ENCODE results near the gene PDGFD. TPM values are rescaled to one million over a fixed set of nuclear protein-coding genes. Genes with fewer than 3 reads are reported as not detected.

Gene PDGFD
- polyA plus RNA-seq, 1 donor (not counting 4 experiments of a cell fraction or from before 2014, with no cell fraction given), result 0.28 TPM

DNA sequence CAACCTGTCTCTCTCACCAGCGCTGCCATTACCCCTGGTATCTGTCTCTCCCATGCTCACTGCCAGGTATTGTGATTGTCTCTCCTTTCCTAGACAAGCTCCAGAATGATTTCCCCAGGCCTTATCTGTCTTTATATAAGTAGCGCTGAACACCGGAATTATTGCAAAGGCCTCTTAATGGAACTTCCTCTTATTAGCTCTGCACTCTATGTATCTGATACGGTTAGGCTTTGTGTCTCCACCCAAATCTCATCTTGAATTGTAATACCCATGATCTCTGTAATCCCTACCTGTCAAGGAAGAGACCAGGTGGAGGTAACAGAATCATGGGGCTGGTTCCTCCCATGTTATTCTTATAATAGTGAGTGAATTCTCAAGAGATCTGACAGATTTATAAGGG is 88.2 kb downstream of the PDGFD start:
- TF ChIP-seq, protein P1, sequence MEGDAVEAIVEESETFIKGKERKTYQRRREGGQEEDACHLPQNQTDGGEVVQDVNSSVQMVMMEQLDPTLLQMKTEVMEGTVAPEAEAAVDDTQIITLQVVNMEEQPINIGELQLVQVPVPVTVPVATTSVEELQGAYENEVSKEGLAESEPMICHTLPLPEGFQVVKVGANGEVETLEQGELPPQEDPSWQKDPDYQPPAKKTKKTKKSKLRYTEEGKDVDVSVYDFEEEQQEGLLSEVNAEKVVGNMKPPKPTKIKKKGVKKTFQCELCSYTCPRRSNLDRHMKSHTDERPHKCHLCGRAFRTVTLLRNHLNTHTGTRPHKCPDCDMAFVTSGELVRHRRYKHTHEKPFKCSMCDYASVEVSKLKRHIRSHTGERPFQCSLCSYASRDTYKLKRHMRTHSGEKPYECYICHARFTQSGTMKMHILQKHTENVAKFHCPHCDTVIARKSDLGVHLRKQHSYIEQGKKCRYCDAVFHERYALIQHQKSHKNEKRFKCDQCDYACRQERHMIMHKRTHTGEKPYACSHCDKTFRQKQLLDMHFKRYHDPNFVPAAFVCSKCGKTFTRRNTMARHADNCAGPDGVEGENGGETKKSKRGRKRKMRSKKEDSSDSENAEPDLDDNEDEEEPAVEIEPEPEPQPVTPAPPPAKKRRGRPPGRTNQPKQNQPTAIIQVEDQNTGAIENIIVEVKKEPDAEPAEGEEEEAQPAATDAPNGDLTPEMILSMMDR (optimal IDR thresholded peaks at IDR 0.05 in 1 of 3, IDR thresholded peaks at IDR 0.05 in 1 of 3, conservative IDR thresholded peaks at IDR 0.05 in 1 of 3; ENCODE audit: extremely low read depth in 1 of 3, insufficient read depth in 2 of 3, low read length in 3 of 3), result no peak
- no peak for TF ChIP-seq EZH2 (IDR thresholded peaks at IDR 0.05; ENCODE audit: low read length)
- Histone ChIP-seq H3K4me3 (ENCODE audit: control insufficient read depth in 2 of 3, extremely low read depth in 1 of 3, insufficient read depth in 2 of 3, low read depth in 1 of 3, low read length in 3 of 3) (no peak overlapping the region), H3K9ac (ENCODE audit: control insufficient read depth, extremely low read depth, insufficient read depth, low read length) (no peak overlapping the region), H3K9me1 (ENCODE audit: control insufficient read depth, extremely low read depth, insufficient read depth, low read length) (no peaks in the 10 kb centered on the region), H3K4me2 (ENCODE audit: control insufficient read depth, extremely low read depth, insufficient read depth, low read depth, low read length) (no peak overlapping the region), H3K27me3 (ENCODE audit: control insufficient read depth, extremely low read depth, insufficient read depth, low read length) (no peaks in the 10 kb centered on the region), H3K9me3 (ENCODE audit: control insufficient read depth, low read depth, low read length) (no peaks in the 10 kb centered on the region), H2AFZ (ENCODE audit: control insufficient read depth, low read length) (peak overlapping the region; percentile 49), H3K4me1 (ENCODE audit: control insufficient read depth, extremely low read depth, insufficient read depth, low read length) (peaks cover 20% of the 10 kb centered on the region), H3K36me3 (ENCODE audit: control insufficient read depth in 2 of 2, extremely low read depth in 1 of 2, insufficient read depth in 2 of 2, low read length in 2 of 2) (no peaks in the 10 kb centered on the region), H4K20me1 (ENCODE audit: control insufficient read depth, extremely low read depth, insufficient read depth, low read length) (no peaks in the 10 kb centered on the region), H3K27ac (ENCODE audit: control insufficient read depth, insufficient read depth, low read length) (no peak overlapping the region), H3K79me2 (ENCODE audit: control insufficient read depth, insufficient read depth, low read length) (no peaks in the 10 kb centered on the region)
- DNase-seq (ENCODE audit: low read depth, low spot score) (no peak), FAIRE-seq (no peak)
- dilution Hi-C loops (cut with MboI; ENCODE audit: extremely low pct_ligation_motif_present, low sequenced_read_pairs), result no loop called here

DNA sequence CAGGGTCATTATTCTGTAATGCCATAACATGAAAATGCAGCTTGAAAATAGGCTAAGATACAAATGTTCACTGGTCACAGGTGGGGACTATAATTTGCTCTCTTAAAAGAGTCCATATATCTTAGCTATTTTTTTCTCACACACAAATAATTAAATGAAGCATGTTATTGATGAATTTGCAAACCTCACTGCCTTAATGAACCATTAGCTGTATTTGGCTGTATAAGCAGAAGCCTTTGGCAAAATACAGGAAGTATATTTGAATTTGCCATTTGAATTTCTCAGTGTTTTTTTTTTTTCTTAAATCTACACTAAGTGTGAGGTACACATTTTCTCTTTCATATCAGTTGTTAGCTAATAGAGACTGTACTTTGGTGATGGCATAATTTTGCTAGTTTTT is 88.9 kb downstream of the PDGFD start:
- no peak for FAIRE-seq
- no peak for TF ChIP-seq EZH2 (IDR thresholded peaks at IDR 0.05; ENCODE audit: low read length)
- TF ChIP-seq, protein P1 (optimal IDR thresholded peaks at IDR 0.05 in 1 of 3, IDR thresholded peaks at IDR 0.05 in 1 of 3, conservative IDR thresholded peaks at IDR 0.05 in 1 of 3; ENCODE audit: extremely low read depth in 1 of 3, insufficient read depth in 2 of 3, low read length in 3 of 3), result no peak

More for the DNA sequence above, 88.9 kb downstream of the PDGFD start:
- H4K20me1 ChIP-seq (ENCODE audit: control insufficient read depth, extremely low read depth, insufficient read depth, low read length), result no peaks in the 10 kb centered on the region
- no peak overlapping the region for H3K9ac ChIP-seq (ENCODE audit: control insufficient read depth, extremely low read depth, insufficient read depth, low read length)
- H3K9me3 ChIP-seq (ENCODE audit: control insufficient read depth, low read depth, low read length), result no peaks in the 10 kb centered on the region
- no peak overlapping the region for H2AFZ ChIP-seq (ENCODE audit: control insufficient read depth, low read length)
- H3K36me3 ChIP-seq (ENCODE audit: control insufficient read depth in 2 of 2, extremely low read depth in 1 of 2, insufficient read depth in 2 of 2, low read length in 2 of 2), result no peaks in the 10 kb centered on the region
- no peaks in the 10 kb centered on the region for H3K79me2 ChIP-seq (ENCODE audit: control insufficient read depth, insufficient read depth, low read length)
- H3K9me1 ChIP-seq (ENCODE audit: control insufficient read depth, extremely low read depth, insufficient read depth, low read length), result no peaks in the 10 kb centered on the region
- DNase-seq (ENCODE audit: low read depth, low spot score), result no peak
- no peak overlapping the region for H3K27ac ChIP-seq (ENCODE audit: control insufficient read depth, insufficient read depth, low read length)
- dilution Hi-C loops (cut with MboI; ENCODE audit: extremely low pct_ligation_motif_present, low sequenced_read_pairs), result no loop called here
- H3K4me2 ChIP-seq (ENCODE audit: control insufficient read depth, extremely low read depth, insufficient read depth, low read depth, low read length), result no peak overlapping the region
- peaks cover 20% of the 10 kb centered on the region for H3K4me1 ChIP-seq (ENCODE audit: control insufficient read depth, extremely low read depth, insufficient read depth, low read length)
- no peak overlapping the region for H3K4me3 ChIP-seq (ENCODE audit: control insufficient read depth in 2 of 3, extremely low read depth in 1 of 3, insufficient read depth in 2 of 3, low read depth in 1 of 3, low read length in 3 of 3)
- H3K27me3 ChIP-seq (ENCODE audit: control insufficient read depth, extremely low read depth, insufficient read depth, low read length), result no peaks in the 10 kb centered on the region
